IMR-90 (cell line): ENCODE results near the gene SSBP3. TPM values are rescaled to one million over a fixed set of nuclear protein-coding genes. Genes with fewer than 3 reads are reported as not detected.
"Not testable (repeated sequence)": the region's sequence is repeated elsewhere in the genome, so short reads cannot be mapped to it uniquely, and the experiment has no call there.

Experiments used
- ATAC-seq: fragments of 200-7000 bp; cut with Tn5 transposase; 2 replicates; pipeline ENCODE4 v1.9.1; 2020; ENCODE audit warnings: low read depth, mild to moderate bottlenecking, moderate library complexity
- BruUV-seq: library from RNA; stranded (reverse); fragments of 400-500 nt; replicated peaks from 2 replicates; lab custom pipeline; 2021; lab: Mats Ljungman, UMichigan
- CTCF ChIA-PET: fragments of 300-600 bp; formaldehyde crosslinking; extraction: SDS; loops from one replicate; lab custom pipeline; 2021; ENCODE audit warnings: antibody characterized with exemption; lab: Yijun Ruan, JAX
- POLR2A ChIA-PET: fragments of 300-600 bp; sonication (Branson Sonifier 250); formaldehyde crosslinking; loops from one replicate; lab custom pipeline; 2022; ENCODE audit warnings: antibody characterized with exemption; ENCODE audit not compliant: unreplicated experiment; lab: Charles Lee
- DNase-seq: peaks from one replicate; pipeline ENCODE4 v3.0.0; 2013
- H2AFZ ChIP-seq: replicated peaks from 2 replicates; pipeline ENCODE3; 2013; ENCODE audit warnings: low read length, mild to moderate bottlenecking; ENCODE audit not compliant: poor library complexity
- H2AK5ac ChIP-seq: 2 replicates; pipeline ENCODE4 v1.6.1; 2013; ENCODE audit warnings: low read depth, low read length, inconsistent platforms
- H2AK9ac ChIP-seq: replicated peaks from 2 replicates; pipeline ENCODE3; 2013; ENCODE audit warnings: mild to moderate bottlenecking, low read depth, low read length, moderate library complexity; ENCODE audit not compliant: poor library complexity
- H2BK120ac ChIP-seq: 2 replicates; pipeline ENCODE4 v1.6.1; 2013; ENCODE audit warnings: low read depth, low read length, inconsistent platforms
- H2BK15ac ChIP-seq: 3 replicates; pipeline ENCODE4 v1.6.1; 2013; ENCODE audit warnings: low read depth, low read length, inconsistent platforms
- H2BK20ac ChIP-seq: 2 replicates; pipeline ENCODE4 v1.6.1; 2013; ENCODE audit warnings: low read depth, mild to moderate bottlenecking, inconsistent platforms, low read length, moderate library complexity
- H2BK5ac ChIP-seq: 2 replicates; pipeline ENCODE4 v1.6.1; 2013; ENCODE audit warnings: mild to moderate bottlenecking, low read depth, low read length, inconsistent platforms; ENCODE audit not compliant: poor library complexity, severe bottlenecking
- H3K14ac ChIP-seq: replicated peaks from 2 replicates; pipeline ENCODE4 v1.6.1; 2013; ENCODE audit warnings: low read depth, low read length, inconsistent platforms
- H3K18ac ChIP-seq: 2 replicates; pipeline ENCODE4 v1.6.1; 2013; ENCODE audit warnings: low read depth, low read length, control low read depth
- H3K23ac ChIP-seq: 2 replicates; pipeline ENCODE4 v1.6.1; 2013; ENCODE audit warnings: low read depth, low read length, inconsistent platforms
- H3K27ac ChIP-seq: 2 replicates; pipeline ENCODE4 v1.5.1; 2013; ENCODE audit warnings: mild to moderate bottlenecking, control low read depth, low read length; ENCODE audit not compliant: insufficient read depth
- H3K27me3 ChIP-seq: 2 replicates; pipeline ENCODE4 v1.6.1; 2013; ENCODE audit warnings: low read length; ENCODE audit not compliant: control insufficient read depth, insufficient read depth
- H3K36me3 ChIP-seq: 2 replicates; pipeline ENCODE4 v1.6.1; 2013; ENCODE audit warnings: low read length, mixed read lengths; ENCODE audit not compliant: control insufficient read depth, insufficient read depth
- H3K4ac ChIP-seq: 2 replicates; pipeline ENCODE4 v1.6.1; 2013; ENCODE audit warnings: low read depth, low read length, inconsistent platforms
- H3K4me1 ChIP-seq: 2 replicates; pipeline ENCODE4 v1.6.1; 2013; ENCODE audit warnings: low read length, mixed read lengths; ENCODE audit not compliant: control insufficient read depth, insufficient read depth
- H3K4me2 ChIP-seq: 2 replicates; pipeline ENCODE4 v1.6.1; 2013; ENCODE audit warnings: low read depth, mild to moderate bottlenecking, control low read depth, low read length, moderate library complexity
- H3K4me3 ChIP-seq: 2 replicates; pipeline ENCODE4 v1.5.1; 2013; ENCODE audit warnings: low read depth, mild to moderate bottlenecking, control low read depth, low read length, moderate library complexity; ENCODE audit not compliant: insufficient read depth
- H3K56ac ChIP-seq: 2 replicates; pipeline ENCODE4 v1.6.1; 2013; ENCODE audit warnings: low read length, inconsistent platforms; ENCODE audit not compliant: insufficient read depth; ENCODE audit errors: extremely low read depth
- H3K79me1 ChIP-seq, 2 experiments: 2 replicates each; pipeline ENCODE4 v1.6.1; 2013; ENCODE audit warnings: low read length in 2 of 2, inconsistent platforms in 1 of 2, low read depth in 1 of 2
- H3K9ac ChIP-seq: 2 replicates; pipeline ENCODE4 v1.6.1; 2013; ENCODE audit warnings: low read depth, low read length, control low read depth
- H3K9me1 ChIP-seq: 2 replicates; pipeline ENCODE4 v1.6.1; 2013; ENCODE audit warnings: low read length, inconsistent platforms; ENCODE audit not compliant: insufficient read depth
- H3K9me3 ChIP-seq: 2 replicates; pipeline ENCODE4 v1.6.1; 2013; ENCODE audit warnings: low read length; ENCODE audit not compliant: control insufficient read depth, insufficient read depth
- H4K20me1 ChIP-seq: 2 replicates; pipeline ENCODE4 v1.6.1; 2013; ENCODE audit warnings: low read length, inconsistent platforms; ENCODE audit not compliant: insufficient read depth
- H4K5ac ChIP-seq: 2 replicates; pipeline ENCODE4 v1.6.1; 2013; ENCODE audit warnings: mild to moderate bottlenecking, low read depth, low read length, control low read depth
- H4K8ac ChIP-seq, 2 experiments: 2 replicates each; pipeline ENCODE4 v1.6.1; 2013; ENCODE audit warnings: low read depth in 2 of 2, low read length in 2 of 2, control low read depth in 1 of 2, inconsistent platforms in 1 of 2
- H4K91ac ChIP-seq: 2 replicates; pipeline ENCODE4 v1.6.1; 2013; ENCODE audit warnings: low read depth, low read length, inconsistent platforms; ENCODE audit not compliant: insufficient read depth
- WGBS, 2 experiments: methylation state at CpG; one replicate each; pipeline versions ENCODE4 v1.1.5 to v1.1.7; 2013; ENCODE audit warnings: missing lambda C conversion rate in 2 of 2; ENCODE audit not compliant: insufficient read length in 1 of 2; ENCODE audit errors: extremely low coverage in 2 of 2; 5-methylcytosine and 5-hydroxymethylcytosine counted together
- dilution Hi-C: fragments of 300-500 bp; cut with HindIII; formaldehyde crosslinking; loops from one replicate; pipeline ENCODE4 v1.14.3; 2018; ENCODE audit warnings: low sequenced_read_pairs; ENCODE audit not compliant: unreplicated experiment
- in situ Hi-C: fragments of 300-500 bp; cut with MboI; formaldehyde crosslinking; loops from 3 replicates; pipeline ENCODE4 v1.14.3; 2019; ENCODE audit warnings: low sequenced_read_pairs, inconsistent platforms, mixed read lengths
- intact Hi-C: fragments of 100-400 bp; cut with micrococcal nuclease; formaldehyde crosslinking; loops from 2 replicates; pipeline ENCODE4 v1.10.0; 2022
- polyA plus RNA-seq, 3 experiments: library from polyadenylated mRNA; depleted of rRNA; stranded (reverse); fragments of >200 nt; gene quantifications; 2 replicates each; pipeline ENCODE4 v1.2.3, GENCODE V29; 2012; ENCODE audit warnings: low replicate concordance in 1 of 3
- total RNA-seq: library from RNA; depleted of rRNA; stranded (reverse); fragments of >200 nt; gene quantifications from 2 replicates; pipeline ENCODE4 v1.2.3, GENCODE V29; 2012

The SSBP3 gene
- total and polyA plus RNA-seq, 2 of the 4 experiments (the other 2 are of a cell fraction): 10.9 to 39.6 TPM

- H2BK120ac ChIP-seq, in situ Hi-C loops, H3K56ac ChIP-seq, H3K79me1 ChIP-seq, H3K36me3 ChIP-seq, H3K9me1 ChIP-seq, H3K23ac ChIP-seq, H2BK15ac ChIP-seq, H3K9ac ChIP-seq, H3K27me3 ChIP-seq, H2BK20ac ChIP-seq, H3K9me3 ChIP-seq, H4K91ac ChIP-seq, BruUV-seq, H3K4me1 ChIP-seq, H3K14ac ChIP-seq, POLR2A ChIA-PET, H3K4ac ChIP-seq, H2AK5ac ChIP-seq, H2AK9ac ChIP-seq, H2AFZ ChIP-seq, DNase-seq, H2BK5ac ChIP-seq, intact Hi-C loops, H3K27ac ChIP-seq, H4K8ac ChIP-seq, H4K20me1 ChIP-seq, ATAC-seq, H3K4me3 ChIP-seq, H3K4me2 ChIP-seq, dilution Hi-C loops, H4K5ac ChIP-seq, H3K18ac ChIP-seq, CTCF ChIA-PET: not testable (repeated sequence)
- WGBS, 2 experiments: 100% methylated on average over 2 of the region's 8 CpGs; no CpG with 5 or more reads in 1 of the 2 experiments
Measured at GRCh38 chr1:54448801-54449200, 42.6 kb upstream of the SSBP3 start.

GRCh38 chr1:54447081-54447480 is 40.9 kb upstream of the SSBP3 start:
- CTCF ChIA-PET, H2AK5ac ChIP-seq, H3K9me1 ChIP-seq, H4K8ac ChIP-seq, H3K9ac ChIP-seq, H3K23ac ChIP-seq, DNase-seq, H3K79me1 ChIP-seq, H3K27me3 ChIP-seq, H3K4me2 ChIP-seq, H3K14ac ChIP-seq, H3K4ac ChIP-seq, H2AFZ ChIP-seq, H3K27ac ChIP-seq, H3K9me3 ChIP-seq, H4K20me1 ChIP-seq, ATAC-seq, H3K4me3 ChIP-seq, H2BK20ac ChIP-seq, H3K4me1 ChIP-seq, H4K91ac ChIP-seq, POLR2A ChIA-PET, BruUV-seq, dilution Hi-C loops, H3K18ac ChIP-seq, H2BK5ac ChIP-seq, intact Hi-C loops, H2BK15ac ChIP-seq, H3K56ac ChIP-seq, H4K5ac ChIP-seq, H3K36me3 ChIP-seq, H2BK120ac ChIP-seq, H2AK9ac ChIP-seq, in situ Hi-C loops: not testable (repeated sequence)
- no CpG with 5 or more reads among the region's 2 CpGs for WGBS, 2 experiments
